CD4-positive, alpha-beta memory T cell (primary cell): ENCODE results near the gene TRHDE. TPM values are rescaled to one million over a fixed set of nuclear protein-coding genes. Genes with fewer than 3 reads are reported as not detected.
"Not testable (repeated sequence)": the region's sequence is repeated elsewhere in the genome, so short reads cannot be mapped to it uniquely, and the experiment has no call there.

Experiments used
- CTCF ChIA-PET: fragments of 350-600 bp; sonication (Branson Sonifier 250); formaldehyde crosslinking; loops from one replicate; lab custom pipeline; 2021; ENCODE audit warnings: inconsistent platforms; ENCODE audit not compliant: partially characterized antibody; lab: Charles Lee
- POLR2A ChIA-PET: fragments of 350-600 bp; sonication (Branson Sonifier 250); formaldehyde crosslinking; loops from one replicate; lab custom pipeline; 2021; ENCODE audit not compliant: partially characterized antibody; lab: Charles Lee
- DNase-seq, 5 donors: peaks; one replicate each; pipeline versions ENCODE4 v3.0.0 to v3.0.0-alpha.2; 2020 to 2022; ENCODE audit warnings: mixed read lengths in 1 of 5
- H3K27ac ChIP-seq: one replicate; pipeline ENCODE4 v1.7.0; 2013; ENCODE audit warnings: low read depth, low read length
- H3K27me3 ChIP-seq: 2 replicates; pipeline ENCODE4 v1.7.0; 2013; ENCODE audit warnings: mild to moderate bottlenecking, low read length, moderate library complexity; ENCODE audit not compliant: insufficient read depth
- H3K36me3 ChIP-seq: 2 replicates; pipeline ENCODE4 v1.7.0; 2013; ENCODE audit warnings: mild to moderate bottlenecking, low read length, moderate library complexity; ENCODE audit not compliant: insufficient read depth
- H3K4me1 ChIP-seq: 2 replicates; pipeline ENCODE4 v1.7.0; 2013; ENCODE audit warnings: mild to moderate bottlenecking, low read length, moderate library complexity; ENCODE audit not compliant: insufficient read depth
- H3K4me3 ChIP-seq, 2 donors: one replicate each; pipeline ENCODE4 v1.7.0; 2013; ENCODE audit warnings: low read length in 2 of 2, mild to moderate bottlenecking in 1 of 2
- H3K9me3 ChIP-seq, 2 donors: one replicate each; pipeline ENCODE4 v1.7.0; 2013; ENCODE audit warnings: low read length in 2 of 2, control low read depth in 1 of 2; ENCODE audit not compliant: control insufficient read depth in 1 of 2
- H3K27ac Mint-ChIP-seq, 7 donors: one replicate each; pipeline ENCODE4 v1.8.0; 2020 to 2021; ENCODE audit warnings: mixed read lengths in 7 of 7, mild to moderate bottlenecking in 6 of 7, inconsistent platforms in 3 of 7, moderate library complexity in 3 of 7
- H3K27me3 Mint-ChIP-seq, 2 donors: one replicate each; pipeline ENCODE4 v1.8.0; 2020 to 2021; ENCODE audit warnings: mixed read lengths in 2 of 2
- H3K36me3 Mint-ChIP-seq, 2 donors: one replicate each; pipeline ENCODE4 v1.8.0; 2020 to 2021; ENCODE audit warnings: mixed read lengths in 2 of 2, inconsistent platforms in 1 of 2, mild to moderate bottlenecking in 1 of 2
- H3K4me1 Mint-ChIP-seq, 4 donors: one replicate each; pipeline ENCODE4 v1.8.0; 2020 to 2021; ENCODE audit warnings: mixed read lengths in 4 of 4, mild to moderate bottlenecking in 1 of 4
- H3K4me3 Mint-ChIP-seq, 8 donors: one replicate each; pipeline ENCODE4 v1.8.0; 2020 to 2021; ENCODE audit warnings: mixed read lengths in 8 of 8, mild to moderate bottlenecking in 7 of 8, moderate library complexity in 6 of 8, inconsistent platforms in 3 of 8
- H3K9me3 Mint-ChIP-seq, 8 donors: one replicate each; pipeline ENCODE4 v1.8.0; 2020 to 2021; ENCODE audit warnings: mixed read lengths in 8 of 8, mild to moderate bottlenecking in 5 of 8, inconsistent platforms in 3 of 8, moderate library complexity in 1 of 8
- intact Hi-C: fragments of 100-400 bp; cut with micrococcal nuclease; formaldehyde crosslinking; loops from one replicate; pipeline ENCODE4 v1.15.1; 2023
- polyA plus RNA-seq, 2 donors: library from polyadenylated mRNA; unstranded; fragments of 300-500 nt; fragmentation: Illumina TruSeq; gene quantifications; one replicate each; pipeline ENCODE4 v1.2.3, GENCODE V29; 2021
- total RNA-seq, 2 experiments: library from RNA; stranded (reverse); gene quantifications; one replicate each; pipeline ENCODE4 v1.2.3, GENCODE V29; 2021

TRHDE gene
- total and polyA plus RNA-seq, 4 experiments from 2014 or later: not detected

GRCh38 chr12:72712025-72712424 lies 439.9 kb downstream of the TRHDE start:
- H3K4me3 Mint-ChIP-seq, POLR2A ChIA-PET, H3K4me1 ChIP-seq, H3K27me3 Mint-ChIP-seq, H3K36me3 Mint-ChIP-seq, CTCF ChIA-PET, H3K27me3 ChIP-seq, H3K9me3 ChIP-seq, DNase-seq, H3K4me3 ChIP-seq, H3K36me3 ChIP-seq, H3K27ac Mint-ChIP-seq, H3K27ac ChIP-seq, H3K4me1 Mint-ChIP-seq, H3K9me3 Mint-ChIP-seq, intact Hi-C loops: not testable (repeated sequence)

- H3K9me3 Mint-ChIP-seq: peaks cover 0 to 6% (median 2%) of the 10 kb centered on the region in 8 donors
These were observed 444.1 kb downstream of the TRHDE start for GRCh38 chr12:72716221-72716620.

GRCh38 chr12:72717036-72717435 lies 444.9 kb downstream of the TRHDE start:
- Mint-ChIP-seq H3K9me3 (peaks cover 0 to 7% (median 3%) of the 10 kb centered on the region in 8 donors), H3K4me3 (no peak overlapping the region), H3K27ac (no peak overlapping the region), H3K36me3 (no peaks in the 10 kb centered on the region), H3K27me3 (no peaks in the 10 kb centered on the region), H3K4me1 (no peaks in the 10 kb centered on the region)
- Histone ChIP-seq H3K4me1 (no peaks in the 10 kb centered on the region), H3K27ac (no peak overlapping the region), H3K4me3 (no peak overlapping the region), H3K9me3 (no peaks in the 10 kb centered on the region), H3K27me3 (no peaks in the 10 kb centered on the region), H3K36me3 (no peaks in the 10 kb centered on the region)
- intact Hi-C loops: no loop called here
- no peak for DNase-seq
- POLR2A ChIA-PET: no interaction called here
- CTCF ChIA-PET: no interaction called here

More at GRCh38 chr12:72716221-72716620, 444.1 kb downstream of the TRHDE start:
- Histone ChIP-seq H3K36me3 (no peaks in the 10 kb centered on the region), H3K27me3 (no peaks in the 10 kb centered on the region), H3K4me3 (no peak overlapping the region), H3K4me1 (no peaks in the 10 kb centered on the region), H3K27ac (no peak overlapping the region), H3K9me3 (no peaks in the 10 kb centered on the region)
- H3K27me3 Mint-ChIP-seq: no peaks in the 10 kb centered on the region
- no peak for DNase-seq
- no peaks in the 10 kb centered on the region for H3K4me1 Mint-ChIP-seq
- POLR2A ChIA-PET: no interaction called here
- no peaks in the 10 kb centered on the region for H3K36me3 Mint-ChIP-seq
- intact Hi-C loops: no loop called here
- no peak overlapping the region for H3K4me3 Mint-ChIP-seq
- H3K27ac Mint-ChIP-seq: no peak overlapping the region
- CTCF ChIA-PET: no interaction called here
